ENCODE results near the gene PAX3. TPM values are rescaled to one million over a fixed set of nuclear protein-coding genes. Genes with fewer than 3 reads are reported as not detected.

Gene PAX3
- total RNA-seq, 1 donor from 2014 or later, result not detected

- Histone ChIP-seq H3K36me3 (ENCODE audit: control insufficient read depth, insufficient read depth, low read length) (no peaks in the 10 kb centered on the region), H3K4me3 (ENCODE audit: low read depth, low read length) (no peak overlapping the region), H3K27me3 (ENCODE audit: control insufficient read depth, insufficient read depth, low read length) (no peaks in the 10 kb centered on the region)
- no peak for TF ChIP-seq CTCF (IDR thresholded peaks at IDR 0.05; ENCODE audit: insufficient read depth, low read length, severe bottlenecking)
- DNase-seq (ENCODE audit: low read depth), result no peak
- FAIRE-seq, result no peak
Measured at GRCh38 chr2:222281506-222281905, 17.3 kb downstream of the PAX3 start.

GRCh38 chr2:222280795-222281194 lies 18.0 kb downstream of the PAX3 start:
- Histone ChIP-seq H3K4me3 (ENCODE audit: low read depth, low read length) (no peak overlapping the region), H3K36me3 (ENCODE audit: control insufficient read depth, insufficient read depth, low read length) (no peaks in the 10 kb centered on the region), H3K27me3 (ENCODE audit: control insufficient read depth, insufficient read depth, low read length) (no peaks in the 10 kb centered on the region)
- TF ChIP-seq CTCF (IDR thresholded peaks at IDR 0.05; ENCODE audit: insufficient read depth, low read length, severe bottlenecking), result no peak
- DNase-seq (ENCODE audit: low read depth), result no peak
- no peak for FAIRE-seq

- no peak overlapping the region for H3K4me3 ChIP-seq (ENCODE audit: low read depth, low read length)
- FAIRE-seq (no peak), DNase-seq (ENCODE audit: low read depth) (no peak)
- no peaks in the 10 kb centered on the region for H3K27me3 ChIP-seq (ENCODE audit: control insufficient read depth, insufficient read depth, low read length)
- H3K36me3 ChIP-seq (ENCODE audit: control insufficient read depth, insufficient read depth, low read length), result no peaks in the 10 kb centered on the region
- no peak for TF ChIP-seq CTCF (IDR thresholded peaks at IDR 0.05; ENCODE audit: insufficient read depth, low read length, severe bottlenecking)
Measured at GRCh38 chr2:222272446-222273015, 26.3 kb downstream of the PAX3 start.

GRCh38 chr2:222271854-222272253 lies 26.9 kb downstream of the PAX3 start:
- H3K27me3 ChIP-seq (ENCODE audit: control insufficient read depth, insufficient read depth, low read length), result no peaks in the 10 kb centered on the region
- no peak overlapping the region for H3K4me3 ChIP-seq (ENCODE audit: low read depth, low read length)
- TF ChIP-seq CTCF (IDR thresholded peaks at IDR 0.05; ENCODE audit: insufficient read depth, low read length, severe bottlenecking), result no peak
- H3K36me3 ChIP-seq (ENCODE audit: control insufficient read depth, insufficient read depth, low read length), result no peaks in the 10 kb centered on the region
- FAIRE-seq (no peak), DNase-seq (ENCODE audit: low read depth) (no peak)

- DNase-seq (ENCODE audit: low read depth), result no peak
- Histone ChIP-seq H3K36me3 (ENCODE audit: control insufficient read depth, insufficient read depth, low read length) (no peaks in the 10 kb centered on the region), H3K4me3 (ENCODE audit: low read depth, low read length) (no peak overlapping the region), H3K27me3 (ENCODE audit: control insufficient read depth, insufficient read depth, low read length) (no peaks in the 10 kb centered on the region)
- no peak for FAIRE-seq
- no peak for TF ChIP-seq CTCF (IDR thresholded peaks at IDR 0.05; ENCODE audit: insufficient read depth, low read length, severe bottlenecking)
Measured at GRCh38 chr2:222270396-222270795, 28.4 kb downstream of the PAX3 start.

- no peaks in the 10 kb centered on the region for H3K36me3 ChIP-seq (ENCODE audit: control insufficient read depth, insufficient read depth, low read length)
- H3K27me3 ChIP-seq (ENCODE audit: control insufficient read depth, insufficient read depth, low read length), result no peaks in the 10 kb centered on the region
- H3K4me3 ChIP-seq (ENCODE audit: low read depth, low read length), result no peak overlapping the region
- DNase-seq (ENCODE audit: low read depth) (no peak), FAIRE-seq (peak; percentile 50)
- TF ChIP-seq CTCF (IDR thresholded peaks at IDR 0.05; ENCODE audit: insufficient read depth, low read length, severe bottlenecking), result no peak
Measured at GRCh38 chr2:222269132-222269531, 29.7 kb downstream of the PAX3 start.
